ENCODE data around the gene CASP7.

The CASP7 gene

GRCh38 chr10:113712024-113712423 lies 32.3 kb downstream of the CASP7 start:
- DNase-seq (ENCODE audit: low read depth in 2 of 2): no peak

DNA sequence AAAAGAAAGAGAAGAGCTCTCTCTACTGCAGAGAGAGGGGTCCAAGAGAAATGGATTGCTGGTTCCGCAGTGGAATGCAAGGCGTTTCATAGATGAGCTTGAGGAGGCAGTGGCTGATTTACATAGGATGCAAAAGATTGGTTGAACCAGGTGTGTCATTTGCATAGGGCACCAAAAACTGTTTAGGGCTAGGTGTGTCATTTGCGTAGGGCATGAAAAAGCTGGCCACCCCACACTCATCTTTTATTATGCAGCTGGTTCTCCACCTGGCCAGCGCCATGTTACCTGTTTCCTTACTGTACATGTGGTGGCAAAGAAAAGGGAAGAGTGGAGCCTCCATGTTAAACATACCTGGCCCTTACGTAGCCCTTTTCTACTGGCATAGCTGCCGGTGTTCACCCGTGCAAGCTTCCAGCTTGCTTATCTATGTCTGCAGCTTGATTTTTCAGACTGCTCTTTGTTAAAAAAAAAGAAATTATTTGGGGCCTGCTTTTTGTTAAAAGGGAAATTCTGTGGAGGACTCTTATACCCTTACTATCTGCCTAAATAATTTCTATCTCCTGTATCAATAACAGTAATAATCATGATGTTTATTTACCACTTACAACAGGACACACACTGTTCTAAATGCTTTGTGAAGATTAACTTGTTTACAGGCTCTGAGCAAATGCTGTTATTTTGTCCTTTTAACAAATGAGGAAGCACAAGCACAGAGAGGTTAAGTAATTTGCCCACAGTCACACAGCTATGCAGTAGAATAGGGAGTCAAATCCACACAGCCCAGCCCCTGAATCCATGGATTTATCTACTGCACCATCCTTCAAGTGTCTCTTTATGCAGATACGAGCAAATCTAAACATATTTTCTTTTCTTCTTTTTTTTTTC lies 33.3 kb downstream of the CASP7 start:
- no peak for DNase-seq (ENCODE audit: low read depth in 2 of 2)

GRCh38 chr10:113713640-113713982 lies 33.9 kb downstream of the CASP7 start:
- DNase-seq (ENCODE audit: low read depth in 2 of 2): no peak

DNA sequence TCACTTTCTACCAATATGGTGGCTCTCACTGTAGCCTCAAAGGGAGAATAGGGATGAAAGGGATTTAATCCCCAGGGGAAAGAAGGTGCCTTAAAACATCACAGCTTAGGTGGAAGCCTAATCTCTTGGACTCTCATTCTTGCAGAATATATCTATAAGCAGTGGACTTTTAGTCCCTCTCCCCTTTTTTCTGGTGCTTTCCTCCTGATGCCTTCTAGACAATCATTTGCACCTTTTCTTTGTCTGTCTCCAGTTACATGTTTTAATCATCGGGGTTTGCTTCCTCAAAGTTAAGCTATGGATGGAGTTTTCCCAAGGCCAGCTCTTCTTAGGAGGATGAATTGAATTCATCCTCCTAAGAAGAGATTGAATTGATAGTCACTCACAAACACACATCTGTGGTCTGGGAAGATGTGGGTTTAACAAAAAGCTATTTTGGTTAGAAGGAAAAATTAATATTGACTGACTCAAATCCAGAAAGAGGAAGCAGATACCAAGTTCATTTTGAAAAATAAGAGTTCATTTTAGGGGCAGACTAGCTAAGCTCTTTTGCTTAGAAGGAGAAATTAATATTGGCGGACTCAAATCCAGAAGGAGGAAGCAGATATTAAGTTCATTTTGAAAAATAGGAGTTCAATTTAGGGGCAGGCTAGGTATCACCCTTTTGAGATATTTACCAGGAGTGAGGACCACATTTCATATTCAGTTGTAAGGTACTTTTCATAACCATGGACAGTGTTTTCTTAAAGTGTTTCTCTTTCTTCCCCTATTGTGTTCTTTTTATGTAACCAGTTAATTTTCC lies 36.6 kb downstream of the CASP7 start:
- DNase-seq (ENCODE audit: low read depth in 2 of 2): no peak

- DNase-seq (ENCODE audit: low read depth in 2 of 2): no peak
Observed at GRCh38 chr10:113718969-113719822, 39.5 kb downstream of the CASP7 start.

DNA sequence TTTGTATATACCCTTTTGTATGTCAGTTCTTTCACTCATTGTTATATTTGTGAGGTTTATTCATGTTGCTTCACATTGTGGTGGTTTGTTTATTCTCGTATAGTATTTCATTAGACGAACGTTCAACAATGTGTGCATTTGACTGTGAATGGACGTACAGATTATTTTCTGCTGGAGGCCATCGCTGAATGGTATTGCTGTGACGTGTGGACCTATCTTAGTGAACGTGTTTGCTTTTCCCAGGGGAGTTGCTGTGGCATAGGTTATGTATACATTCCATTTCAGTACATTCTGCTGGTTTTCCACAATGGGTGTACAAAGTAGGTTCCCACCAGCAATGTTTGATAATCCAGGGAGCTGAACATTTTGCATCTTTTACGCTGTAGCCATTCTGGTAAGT lies 40.7 kb downstream of the CASP7 start:
- DNase-seq (ENCODE audit: low read depth in 2 of 2): no peak

DNA sequence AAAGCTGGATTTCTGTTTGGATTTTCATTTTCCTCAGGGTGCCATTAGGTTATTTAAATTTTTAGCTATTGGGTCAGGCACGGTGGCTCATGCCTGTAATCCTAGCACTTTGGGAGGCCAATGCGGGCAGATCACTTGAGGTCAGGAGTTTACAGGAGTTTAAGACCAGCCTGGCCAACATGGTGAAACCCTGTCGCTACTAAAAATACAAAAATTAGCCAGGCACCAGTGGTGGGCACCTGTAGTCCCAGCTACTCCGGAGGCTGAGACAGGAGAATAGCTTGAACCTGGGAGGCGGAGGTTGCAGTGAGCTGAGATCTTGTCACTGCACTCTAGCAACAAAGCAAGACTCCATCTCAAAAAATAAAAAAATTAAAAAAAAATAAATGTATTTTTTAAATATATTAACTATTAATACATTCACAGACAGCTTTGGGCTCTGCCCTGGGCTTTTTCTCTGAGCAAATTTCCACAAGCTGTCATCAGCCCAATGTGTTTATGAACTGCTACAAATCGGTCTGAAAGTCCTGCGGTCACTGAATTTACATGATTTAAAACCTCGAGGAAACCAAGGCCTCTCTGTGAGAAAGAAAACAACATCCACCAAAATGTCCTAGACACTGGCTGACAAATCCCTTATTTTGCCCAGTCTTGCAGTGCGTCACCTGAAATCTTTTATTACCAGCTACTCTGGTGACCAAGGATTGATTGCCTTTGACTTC lies 52.6 kb downstream of the CASP7 start:
- no peak for DNase-seq (ENCODE audit: low read depth in 2 of 2)

DNA sequence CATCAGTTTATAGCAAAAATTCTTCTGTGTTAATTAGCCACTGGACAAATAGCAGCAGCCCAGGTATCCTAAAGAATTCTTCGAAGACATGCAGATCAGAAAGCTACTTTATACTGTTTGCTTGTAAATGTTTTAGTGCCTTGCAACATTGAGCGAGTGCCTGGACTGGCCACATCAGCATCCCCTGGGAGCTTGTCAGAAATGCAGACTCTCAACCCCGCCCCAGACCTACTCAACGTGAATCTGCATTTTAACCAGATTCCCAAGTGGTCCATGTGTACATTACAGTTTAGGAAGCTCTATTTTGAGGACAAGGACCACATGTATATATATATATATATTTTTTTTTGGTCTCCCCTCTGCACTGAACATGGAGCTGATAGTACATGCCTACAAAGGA lies 53.3 kb downstream of the CASP7 start:
- no peak for DNase-seq (ENCODE audit: low read depth in 2 of 2)

DNA sequence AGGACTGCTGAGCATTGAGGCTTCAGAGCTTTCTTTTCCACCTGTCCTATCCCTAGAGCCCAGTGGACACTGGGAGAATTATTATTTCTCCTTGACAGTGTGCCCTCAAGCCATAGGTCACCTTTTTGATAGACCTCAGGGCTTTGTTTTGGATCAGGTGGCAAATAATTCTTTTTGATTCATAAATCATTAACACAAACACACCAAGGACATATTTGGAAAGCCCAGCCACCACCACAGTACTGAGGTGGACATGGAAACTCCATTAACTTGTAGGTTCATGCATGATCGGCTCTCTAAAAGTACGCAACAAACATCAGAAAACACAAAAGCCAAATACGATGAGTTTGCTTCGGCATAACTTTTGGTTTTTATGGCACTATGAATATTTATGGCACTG lies 53.9 kb downstream of the CASP7 start:
- no peak for DNase-seq (ENCODE audit: low read depth in 2 of 2)

- DNase-seq (ENCODE audit: low read depth in 2 of 2): no peak
Observed at GRCh38 chr10:113735913-113736312, 56.2 kb downstream of the CASP7 start.

- no peak for DNase-seq (ENCODE audit: low read depth in 2 of 2)
Observed at GRCh38 chr10:113736576-113736975, 56.9 kb downstream of the CASP7 start.

GRCh38 chr10:113739031-113739430 lies 59.3 kb downstream of the CASP7 start:
- no peak for DNase-seq (ENCODE audit: low read depth in 2 of 2)

- no peak for DNase-seq (ENCODE audit: low read depth in 2 of 2)
Observed at GRCh38 chr10:113739577-113739976, 59.9 kb downstream of the CASP7 start.

DNA sequence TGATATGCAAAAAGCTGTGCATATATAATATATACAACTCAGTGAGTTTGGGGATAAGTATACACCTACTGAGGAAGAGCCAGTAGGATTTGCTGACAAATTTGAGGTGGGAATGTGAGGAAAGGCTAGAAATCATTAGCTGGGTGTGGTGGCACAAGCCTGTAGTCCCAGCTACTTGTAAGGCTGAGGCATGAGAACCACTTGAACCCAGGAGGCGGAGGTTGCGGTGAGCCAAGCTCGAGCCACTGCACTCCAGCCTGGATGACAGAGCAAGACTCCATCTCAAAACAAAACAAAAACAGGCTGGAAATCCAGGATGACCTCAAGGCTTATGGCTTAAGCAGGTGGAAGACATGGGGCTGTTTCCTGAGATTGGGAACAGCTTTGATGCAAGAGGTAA lies 61.1 kb downstream of the CASP7 start:
- DNase-seq (ENCODE audit: low read depth in 2 of 2): no peak

DNA sequence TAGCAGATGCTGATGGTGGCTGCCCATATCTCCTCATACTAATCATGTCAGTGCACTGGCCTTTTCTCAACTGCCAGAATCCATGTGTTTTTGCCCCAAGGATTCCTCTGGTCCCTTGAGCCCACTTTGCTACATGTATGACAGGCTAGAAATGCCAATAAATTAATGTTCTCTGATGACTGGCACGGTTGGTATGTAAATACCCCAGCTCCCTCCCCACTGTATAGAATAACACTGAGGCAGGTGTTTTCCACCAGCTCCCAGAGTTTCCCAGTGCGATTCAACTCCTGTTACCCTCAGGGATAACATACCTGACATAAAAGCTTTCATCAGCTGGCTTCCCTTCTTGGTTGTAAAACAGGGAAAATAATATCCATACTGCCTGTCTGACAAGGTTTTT lies 62.8 kb downstream of the CASP7 start:
- DNase-seq (ENCODE audit: low read depth in 2 of 2): no peak

- no peak for DNase-seq (ENCODE audit: low read depth in 2 of 2)
Observed at GRCh38 chr10:113743594-113743993, 63.9 kb downstream of the CASP7 start.

- DNase-seq (ENCODE audit: low read depth in 2 of 2): no peak
Observed at GRCh38 chr10:113745374-113745773, 65.7 kb downstream of the CASP7 start.

DNA sequence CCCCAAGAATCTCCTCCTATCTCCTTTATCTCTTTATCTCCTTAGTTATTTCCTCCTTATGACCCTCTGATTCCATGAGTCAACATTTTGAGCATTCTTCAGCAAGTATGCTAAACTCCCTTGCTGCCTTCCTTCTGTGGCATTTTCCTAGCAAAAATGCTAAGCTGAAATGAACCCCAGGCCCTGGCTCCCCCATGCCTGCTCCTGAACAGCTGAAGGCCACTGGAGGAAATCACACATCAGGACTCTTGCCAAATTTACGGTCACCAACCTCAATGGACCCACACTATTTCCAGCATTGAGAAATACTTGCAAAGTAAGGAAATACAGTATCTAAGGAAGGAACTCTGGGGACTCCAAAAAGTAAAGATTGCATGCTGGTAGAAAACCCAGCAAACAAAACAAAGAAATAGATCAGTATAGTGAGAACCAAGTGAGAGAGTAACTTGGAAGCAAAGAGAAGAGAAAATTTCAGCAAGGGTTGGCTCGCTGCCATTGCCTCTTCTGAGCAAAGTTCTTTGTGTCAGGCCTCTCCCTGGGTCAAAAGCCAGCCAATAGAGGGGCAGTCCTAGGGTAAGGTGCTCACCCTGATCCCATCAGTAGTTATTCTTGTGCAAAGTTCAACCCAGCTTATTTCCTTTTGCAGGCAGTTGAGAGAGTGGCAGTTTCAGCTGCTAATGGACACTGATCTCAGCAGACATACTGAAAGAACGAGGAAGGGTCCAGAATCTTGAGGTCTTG lies 66.7 kb downstream of the CASP7 start:
- no peak for DNase-seq (ENCODE audit: low read depth in 2 of 2)

DNA sequence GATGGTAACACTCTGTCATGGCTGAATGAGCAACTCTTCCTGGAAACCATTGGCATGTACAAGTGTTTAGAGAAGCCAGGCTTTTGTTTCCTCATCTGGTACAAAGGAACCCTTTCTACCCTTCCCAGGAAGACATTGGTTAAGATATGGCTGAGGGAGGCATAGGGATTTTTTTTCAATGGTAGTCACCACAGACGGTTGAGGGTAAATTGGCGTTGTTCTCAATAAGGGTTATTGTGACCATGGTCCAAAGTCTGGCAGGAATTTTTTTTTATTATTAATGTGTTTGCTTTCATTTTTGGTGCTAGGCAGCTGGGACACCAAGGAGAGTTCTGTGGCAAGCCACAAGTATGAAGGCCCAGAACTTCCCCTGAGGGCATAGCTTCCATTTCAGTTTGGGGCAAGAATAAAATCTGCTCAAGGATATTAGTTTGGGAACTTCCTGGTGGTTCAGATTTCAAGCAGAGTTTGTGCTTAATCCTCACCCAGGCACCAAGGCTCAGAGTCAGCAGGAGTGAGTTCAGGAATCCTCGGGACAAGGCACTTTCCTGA lies 71.5 kb downstream of the CASP7 start, which contains the start of gene PLEKHS1:
TSS of gene PLEKHS1 (plus strand) at position 502 of the 552 bp plus-strand sequence. CDS start 3,596 bp downstream, outside the sequence.
- no peak for DNase-seq (ENCODE audit: low read depth in 2 of 2)

GRCh38 chr10:113752553-113752952 lies 72.8 kb downstream of the CASP7 start:
- no peak for DNase-seq (ENCODE audit: low read depth in 2 of 2)

Measured in stimulated activated CD8-positive, alpha-beta memory T cell treated with anti-CD3 and anti-CD28 coated beads, Interleukin-15, amount 100 ng/mL, for 4 hours (primary cell).